Suprapubic skin (tissue), 4 donors: ENCODE data around the gene MYBPC1. TPM values are rescaled to one million over a fixed set of nuclear protein-coding genes. Genes with fewer than 3 reads are reported as not detected.
"Not testable (repeated sequence)": the region's sequence is repeated elsewhere in the genome, so short reads cannot be mapped to it uniquely, and the experiment has no call there.

Experiments
- DNase-seq, 2 donors: peaks; one replicate each; pipeline ENCODE4 v3.0.0-alpha.2; 2019; ENCODE audit warnings: low spot score in 2 of 2
- H3K27ac ChIP-seq: fragments of 200-600 bp; sonication (generic); one replicate; pipeline ENCODE4 v1.5.1; 2019
- H3K27me3 ChIP-seq: fragments of 200-600 bp; sonication (generic); one replicate; pipeline ENCODE4 v1.5.1; 2019
- H3K36me3 ChIP-seq: fragments of 200-600 bp; sonication (generic); one replicate; pipeline ENCODE4 v1.5.1; 2019
- H3K4me1 ChIP-seq: fragments of 200-600 bp; sonication (generic); one replicate; pipeline ENCODE4 v1.5.1; 2019
- H3K4me3 ChIP-seq: fragments of 200-600 bp; sonication (generic); one replicate; pipeline ENCODE4 v1.5.1; 2019; ENCODE audit warnings: mild to moderate bottlenecking
- H3K9me3 ChIP-seq: fragments of 200-600 bp; sonication (generic); one replicate; pipeline ENCODE4 v1.5.1; 2019
- CTCF ChIP-seq, 2 donors: fragments of 200-600 bp in 1 of 2; fragments of 450-650 bp in 1 of 2; sonication (generic) in 1 of 2; IDR thresholded peaks; one replicate each; pipeline ENCODE4 v1.5.1; 2016 to 2019; ENCODE audit warnings: antibody characterized with exemption in 2 of 2, mild to moderate bottlenecking in 1 of 2, moderate library complexity in 1 of 2
- EP300 ChIP-seq: sonication (generic); formaldehyde crosslinking; IDR thresholded peaks from one replicate; pipeline ENCODE4 v1.6.1; 2017; ENCODE audit warnings: antibody characterized with exemption
- POLR2A ChIP-seq, 2 donors: fragments of 450-650 bp; IDR thresholded peaks; one replicate each; pipeline ENCODE4 v1.6.1; 2017; ENCODE audit warnings: antibody characterized with exemption in 2 of 2, mild to moderate bottlenecking in 2 of 2, moderate library complexity in 2 of 2
- POLR2AphosphoS5 ChIP-seq, 3 donors: sonication (generic); formaldehyde crosslinking; IDR thresholded peaks; one replicate each; pipeline ENCODE4 v1.6.1; 2017; ENCODE audit warnings: antibody characterized with exemption in 3 of 3
- WGBS: methylation state at CpG from one replicate; pipeline ENCODE4 v1.1.5; 2018; 5-methylcytosine and 5-hydroxymethylcytosine counted together
- total RNA-seq, 4 donors: library from RNA; depleted of rRNA; stranded (reverse); fragments of >200 nt; gene quantifications; one replicate each; pipeline ENCODE4 v1.1.0, GENCODE V29; 2016

The MYBPC1 gene
- 10 to 100 TPM in 1 of 4 donors, 1 to 10 TPM in 3; 2.1 to 11.9 (median 7.0) TPM for total RNA-seq

GRCh38 chr12:101594700-101595099 is at the start of gene MYBPC1:
TSS of gene MYBPC1 (plus strand) at chr12:101594971. CDS start at chr12:101595071, 100 bp downstream.
- DNase-seq = no peak
- WGBS = 27% methylated on average over 6 of the region's 6 CpGs
- H3K4me3 ChIP-seq = no peak within 1 kb of the TSS
- no peak within 1 kb of the TSS for H3K27ac ChIP-seq
- H3K9me3 ChIP-seq = no peaks in the 10 kb centered on the region
- no peaks in the 10 kb centered on the region for H3K27me3 ChIP-seq
- TF ChIP-seq CTCF (IDR thresholded peaks at IDR 0.05) (no peak), EP300 (no peak), POLR2AphosphoS5 (IDR thresholded peaks at IDR 0.05) (no peak), POLR2A (IDR thresholded peaks at IDR 0.05) (no peak)
- H3K36me3 ChIP-seq = no peaks in the 10 kb centered on the region
- no peaks in the 10 kb centered on the region for H3K4me1 ChIP-seq

- no peak overlapping the region for H3K4me3 ChIP-seq
- no peaks in the 10 kb centered on the region for H3K27me3 ChIP-seq
- peaks cover under 1% of the 10 kb centered on the region for H3K9me3 ChIP-seq
- WGBS = 63% methylated on average over 6 of the region's 6 CpGs
- TF ChIP-seq EP300 (no peak), POLR2AphosphoS5 (IDR thresholded peaks at IDR 0.05) (no peak), POLR2A (IDR thresholded peaks at IDR 0.05) (no peak), CTCF (IDR thresholded peaks at IDR 0.05) (no peak)
- DNase-seq = no peak
- no peak overlapping the region for H3K27ac ChIP-seq
- H3K36me3 ChIP-seq = no peaks in the 10 kb centered on the region
- H3K4me1 ChIP-seq = peaks cover 10% of the 10 kb centered on the region
These were observed 43.2 kb upstream of the MYBPC1 start for GRCh38 chr12:101551362-101552114.

GRCh38 chr12:101552277-101552676 is 42.5 kb upstream of the MYBPC1 start:
- H3K27me3 ChIP-seq = no peaks in the 10 kb centered on the region
- H3K36me3 ChIP-seq = no peaks in the 10 kb centered on the region
- WGBS = 29% methylated on average over 4 of the region's 4 CpGs
- no peak for DNase-seq
- TF ChIP-seq EP300 = no peak
- TF ChIP-seq CTCF (IDR thresholded peaks at IDR 0.05) = no peak
- no peak for TF ChIP-seq POLR2A (IDR thresholded peaks at IDR 0.05)
- TF ChIP-seq POLR2AphosphoS5 (IDR thresholded peaks at IDR 0.05) = no peak
- no peaks in the 10 kb centered on the region for H3K9me3 ChIP-seq
- H3K4me3 ChIP-seq = no peak overlapping the region
- peaks cover 10% of the 10 kb centered on the region for H3K4me1 ChIP-seq
- no peak overlapping the region for H3K27ac ChIP-seq

GRCh38 chr12:101557094-101557493 is 37.7 kb upstream of the MYBPC1 start:
- 84% methylated on average over 4 of the region's 4 CpGs for WGBS
- H3K27me3 ChIP-seq = no peaks in the 10 kb centered on the region
- no peak overlapping the region for H3K4me3 ChIP-seq
- no peak for DNase-seq
- H3K36me3 ChIP-seq = no peaks in the 10 kb centered on the region
- TF ChIP-seq EP300 (no peak), POLR2AphosphoS5 (IDR thresholded peaks at IDR 0.05) (no peak), CTCF (IDR thresholded peaks at IDR 0.05) (no peak), POLR2A (IDR thresholded peaks at IDR 0.05) (no peak)
- no peak overlapping the region for H3K27ac ChIP-seq
- H3K4me1 ChIP-seq = peaks cover 6% of the 10 kb centered on the region
- H3K9me3 ChIP-seq = no peaks in the 10 kb centered on the region

- H3K9me3 ChIP-seq, H3K27ac ChIP-seq, DNase-seq, H3K4me1 ChIP-seq, H3K36me3 ChIP-seq, H3K27me3 ChIP-seq, H3K4me3 ChIP-seq: not testable (repeated sequence)
- 91% methylated on average over 7 of the region's 7 CpGs for WGBS
These were observed 36.0 kb upstream of the MYBPC1 start for GRCh38 chr12:101558726-101559125.
